ENCODE data around the gene PTBP1. TPM values are rescaled to one million over a fixed set of nuclear protein-coding genes. Genes with fewer than 3 reads are reported as not detected.
A peak's percentile ranks its signal among the peaks of the same experiment; 100 is the strongest.

PTBP1 gene
- total and polyA plus RNA-seq, 2 donors (not counting 3 experiments of a cell fraction or from before 2014, with no cell fraction given), result 382 to 623 TPM

- TF ChIP-seq POLR2AphosphoS5 (IDR thresholded peaks at IDR 0.05; ENCODE audit: insufficient read depth, low read depth, low read length) (no peak), CTCF (IDR thresholded peaks at IDR 0.05; ENCODE audit: extremely low read depth in 1 of 2, insufficient read depth in 1 of 2, low read depth in 1 of 2, low read length in 2 of 2) (no peak), EZH2 (IDR thresholded peaks at IDR 0.05; ENCODE audit: borderline replicate concordance, low read depth, low read length, severe bottlenecking) (peak; percentile 78)
- Histone ChIP-seq H2AFZ (ENCODE audit: low read depth, low read length) (no peak within 1 kb of the TSS), H4K20me1 (replicated peaks; ENCODE audit: control insufficient read depth, extremely low read depth, insufficient read depth, low read length) (no peaks in the 10 kb centered on the region), H3K4me1 (ENCODE audit: control insufficient read depth, extremely low read depth, insufficient read depth, low read length) (no peaks in the 10 kb centered on the region), H3K9me3 (replicated peaks; ENCODE audit: control insufficient read depth, insufficient read depth, low read length) (no peaks in the 10 kb centered on the region), H3K4me2 (ENCODE audit: insufficient read depth, low read length) (no peak within 1 kb of the TSS), H3K9ac (replicated peaks; ENCODE audit: extremely low read depth, insufficient read depth, low read length) (no peak within 1 kb of the TSS), H3K4me3 (replicated peaks in 1 of 3; ENCODE audit: insufficient read depth in 1 of 3, low read depth in 1 of 3, low read length in 3 of 3) (peak within 1 kb of the TSS in 1 of 3 experiments; percentile 21), H3K36me3 (ENCODE audit: control insufficient read depth in 2 of 2, extremely low read depth in 1 of 2, insufficient read depth in 2 of 2, low read length in 2 of 2) (no peaks in the 10 kb centered on the region), H3K79me2 (ENCODE audit: control insufficient read depth, insufficient read depth, low read length) (no peaks in the 10 kb centered on the region), H3K9me1 (replicated peaks; ENCODE audit: control insufficient read depth, extremely low read depth, insufficient read depth, low read length) (no peaks in the 10 kb centered on the region), H3K27me3 (ENCODE audit: control insufficient read depth in 2 of 2, insufficient read depth in 2 of 2, low read length in 2 of 2) (no peaks in the 10 kb centered on the region), H3K27ac (ENCODE audit: insufficient read depth, low read depth, low read length) (no peak within 1 kb of the TSS)
- dilution Hi-C loops (cut with MboI; ENCODE audit: extremely low pct_ligation_motif_present, low sequenced_read_pairs), result no loop called here
- ChIA-PET POLR2A (no interaction called here), CTCF (no interaction called here)
- BruUV-seq (replicated peaks), result no TSS peak
- DNase-seq (ENCODE audit: low read depth, low spot score) (no peak), FAIRE-seq (no peak)
- intact Hi-C loops (cut with micrococcal nuclease), result no loop called here
Measured at GRCh38 chr19:821825-822503, 24.7 kb downstream of the PTBP1 start, which contains the start of gene PLPPR3. TSS of gene PLPPR3 (minus strand) at chr19:821955. CDS start at chr19:821559, 396 bp downstream.

- H3K9ac ChIP-seq (replicated peaks; ENCODE audit: extremely low read depth, insufficient read depth, low read length), result no peak overlapping the region
- no peaks in the 10 kb centered on the region for H3K27me3 ChIP-seq (ENCODE audit: control insufficient read depth in 2 of 2, insufficient read depth in 2 of 2, low read length in 2 of 2)
- no peaks in the 10 kb centered on the region for H3K9me1 ChIP-seq (replicated peaks; ENCODE audit: control insufficient read depth, extremely low read depth, insufficient read depth, low read length)
- no peaks in the 10 kb centered on the region for H4K20me1 ChIP-seq (replicated peaks; ENCODE audit: control insufficient read depth, extremely low read depth, insufficient read depth, low read length)
- no peaks in the 10 kb centered on the region for H3K36me3 ChIP-seq (ENCODE audit: control insufficient read depth in 2 of 2, extremely low read depth in 1 of 2, insufficient read depth in 2 of 2, low read length in 2 of 2)
- FAIRE-seq (no peak), DNase-seq (ENCODE audit: low read depth, low spot score) (no peak)
- CTCF ChIA-PET, result no interaction called here
- H3K79me2 ChIP-seq (ENCODE audit: control insufficient read depth, insufficient read depth, low read length), result no peaks in the 10 kb centered on the region
- H3K4me1 ChIP-seq (ENCODE audit: control insufficient read depth, extremely low read depth, insufficient read depth, low read length), result no peaks in the 10 kb centered on the region
- dilution Hi-C loops (cut with MboI; ENCODE audit: extremely low pct_ligation_motif_present, low sequenced_read_pairs), result no loop called here
- H3K4me2 ChIP-seq (ENCODE audit: insufficient read depth, low read length), result no peak overlapping the region
- no peak overlapping the region for H2AFZ ChIP-seq (ENCODE audit: low read depth, low read length)
- no peak overlapping the region for H3K27ac ChIP-seq (ENCODE audit: insufficient read depth, low read depth, low read length)
- BruUV-seq (replicated peaks), result no TSS peak
- no peaks in the 10 kb centered on the region for H3K9me3 ChIP-seq (replicated peaks; ENCODE audit: control insufficient read depth, insufficient read depth, low read length)
- TF ChIP-seq GATA2 (IDR thresholded peaks at IDR 0.05; ENCODE audit: insufficient read depth, insufficient read length, low read depth, low read length), result no peak
- no peak for TF ChIP-seq FOS (IDR thresholded peaks at IDR 0.05; ENCODE audit: borderline replicate concordance, insufficient read depth, low read length)
- no peak for TF ChIP-seq MAX (IDR thresholded peaks at IDR 0.05; ENCODE audit: insufficient read depth, insufficient read length)
- no peak for TF ChIP-seq POLR2A (IDR thresholded peaks at IDR 0.05; ENCODE audit: low read depth, low read length)
- no peak for TF ChIP-seq JUN (IDR thresholded peaks at IDR 0.05; ENCODE audit: borderline replicate concordance, insufficient read depth, insufficient read length, low read depth)
- no peak for TF ChIP-seq CTCF (IDR thresholded peaks at IDR 0.05; ENCODE audit: extremely low read depth in 1 of 2, insufficient read depth in 1 of 2, low read depth in 1 of 2, low read length in 2 of 2)
- no peak for TF ChIP-seq EZH2 (IDR thresholded peaks at IDR 0.05; ENCODE audit: borderline replicate concordance, low read depth, low read length, severe bottlenecking)
- TF ChIP-seq POLR2AphosphoS5 (IDR thresholded peaks at IDR 0.05; ENCODE audit: insufficient read depth, low read depth, low read length), result no peak
- POLR2A ChIA-PET, result no interaction called here
- no peak overlapping the region for H3K4me3 ChIP-seq (replicated peaks in 1 of 3; ENCODE audit: insufficient read depth in 1 of 3, low read depth in 1 of 3, low read length in 3 of 3)
- intact Hi-C loops (cut with micrococcal nuclease), result no loop called here
Measured at GRCh38 chr19:823565-824121, 26.4 kb downstream of the PTBP1 start.

Measured in endothelial cell of umbilical vein (primary cell).